Mesothelial cell of epicardium (in vitro differentiated cells): ENCODE results near the gene DUSP9. TPM values are rescaled to one million over a fixed set of nuclear protein-coding genes. Genes with fewer than 3 reads are reported as not detected.
"Not testable (repeated sequence)": the region's sequence is repeated elsewhere in the genome, so short reads cannot be mapped to it uniquely, and the experiment has no call there.

Source experiments
- DNase-seq, 2 experiments: peaks; one replicate each; pipeline ENCODE4 v3.0.0; 2021; ENCODE audit warnings: low spot score in 2 of 2; ENCODE audit not compliant: unreplicated experiment in 2 of 2
- H3K27ac Mint-ChIP-seq: 2 replicates; pipeline ENCODE4 v1.8.0; 2021; ENCODE audit warnings: mixed read lengths
- H3K27me3 Mint-ChIP-seq: 2 replicates; pipeline ENCODE4 v1.8.0; 2021; ENCODE audit warnings: low read depth, mixed read lengths
- H3K36me3 Mint-ChIP-seq: 2 replicates; pipeline ENCODE4 v1.8.0; 2021; ENCODE audit warnings: mixed read lengths
- H3K4me1 Mint-ChIP-seq: 2 replicates; pipeline ENCODE4 v1.8.0; 2021; ENCODE audit warnings: mixed read lengths
- H3K4me3 Mint-ChIP-seq: 2 replicates; pipeline ENCODE4 v1.8.0; 2021; ENCODE audit warnings: mild to moderate bottlenecking, moderate library complexity, mixed read lengths
- H3K9me3 Mint-ChIP-seq: 2 replicates; pipeline ENCODE4 v1.8.0; 2021; ENCODE audit warnings: mixed read lengths
- CTCF ChIP-seq: fragments of 200-600 bp; sonication (generic); IDR thresholded peaks from one replicate; pipeline ENCODE4 v1.5.0; 2021; ENCODE audit warnings: antibody characterized with exemption; ENCODE audit not compliant: unreplicated experiment
- total RNA-seq: library from RNA; stranded (reverse); gene quantifications from 3 replicates; pipeline ENCODE4 v1.2.1, GENCODE V29; 2021

Gene DUSP9
- total RNA-seq, 1 donor from 2014 or later = 3.7 TPM

DNA sequence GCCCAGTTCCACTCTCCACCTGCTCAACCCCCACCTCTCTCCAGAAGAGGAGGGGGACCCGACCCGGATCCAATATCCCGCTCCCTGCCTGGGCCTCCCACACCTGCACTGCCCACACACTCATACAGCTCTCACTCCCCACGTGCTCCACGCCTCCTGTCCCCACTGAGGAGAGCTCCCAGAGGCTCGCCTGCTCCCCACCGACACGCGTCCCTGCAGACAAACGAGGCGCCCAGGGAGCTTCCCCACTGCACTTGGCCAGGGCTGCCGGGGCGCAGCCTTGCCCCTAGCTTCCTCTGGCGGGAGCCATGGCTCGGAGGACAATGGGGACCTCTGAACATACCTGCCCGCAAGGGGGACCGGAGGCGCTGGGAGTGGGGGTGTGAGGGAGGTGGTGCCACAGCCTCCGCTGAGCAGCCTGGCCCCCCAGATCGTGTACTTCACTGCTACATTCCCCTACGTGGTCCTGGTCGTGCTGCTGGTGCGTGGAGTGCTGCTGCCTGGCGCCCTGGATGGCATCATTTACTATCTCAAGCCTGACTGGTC, 45.7 kb downstream of the DUSP9 start:
- no peak for DNase-seq
- Mint-ChIP-seq H3K9me3 (peaks cover 5% of the 10 kb centered on the region), H3K27ac (no peak overlapping the region), H3K27me3 (no peaks in the 10 kb centered on the region), H3K36me3 (peaks cover 6% of the 10 kb centered on the region), H3K4me3 (no peak overlapping the region), H3K4me1 (peaks cover 4% of the 10 kb centered on the region)
- TF ChIP-seq CTCF = no peak

DNA sequence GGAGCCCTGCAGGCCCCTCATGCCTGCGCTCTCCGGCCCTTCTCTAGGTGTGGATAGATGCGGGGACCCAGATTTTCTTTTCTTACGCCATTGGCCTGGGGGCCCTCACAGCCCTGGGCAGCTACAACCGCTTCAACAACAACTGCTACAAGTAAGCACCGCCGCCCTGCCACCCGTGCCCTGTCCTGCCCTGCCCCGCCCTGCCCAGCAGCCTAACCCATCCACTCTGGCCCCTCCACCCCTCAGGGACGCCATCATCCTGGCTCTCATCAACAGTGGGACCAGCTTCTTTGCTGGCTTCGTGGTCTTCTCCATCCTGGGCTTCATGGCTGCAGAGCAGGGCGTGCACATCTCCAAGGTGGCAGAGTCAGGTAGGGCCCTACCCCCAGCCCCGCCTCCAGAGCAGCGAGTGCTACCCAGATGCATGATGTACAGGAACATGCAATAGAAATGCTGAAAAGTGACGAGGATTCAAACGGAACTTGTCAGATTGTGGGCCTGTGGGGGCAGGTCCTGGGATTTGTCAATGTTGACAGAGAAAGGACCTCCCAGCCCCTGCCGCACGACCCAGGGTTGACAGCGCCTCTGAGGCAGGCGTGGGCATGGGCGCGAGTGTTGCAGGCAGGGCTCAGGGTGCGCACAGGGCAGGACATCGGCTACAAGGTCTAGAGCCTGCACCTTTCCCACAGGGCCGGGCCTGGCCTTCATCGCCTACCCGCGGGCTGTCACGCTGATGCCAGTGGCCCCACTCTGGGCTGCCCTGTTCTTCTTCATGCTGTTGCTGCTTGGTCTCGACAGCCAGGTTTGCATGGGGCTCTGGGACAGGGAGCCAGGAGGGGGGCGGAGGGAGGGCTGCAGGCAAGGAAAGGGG, 46.4 kb downstream of the DUSP9 start:
- DNase-seq = no peak
- Mint-ChIP-seq H3K9me3 (peaks cover 7% of the 10 kb centered on the region), H3K4me3 (no peak overlapping the region), H3K27ac (no peak overlapping the region), H3K27me3 (no peaks in the 10 kb centered on the region), H3K36me3 (peaks cover 6% of the 10 kb centered on the region), H3K4me1 (peaks cover 4% of the 10 kb centered on the region)
- no peak for TF ChIP-seq CTCF

- H3K4me1 Mint-ChIP-seq, DNase-seq, H3K27me3 Mint-ChIP-seq, H3K4me3 Mint-ChIP-seq, H3K36me3 Mint-ChIP-seq, H3K27ac Mint-ChIP-seq, H3K9me3 Mint-ChIP-seq: not testable (repeated sequence)
These were observed 47.3 kb downstream of the DUSP9 start for GRCh38 chrX:153694256-153694655.

DNA sequence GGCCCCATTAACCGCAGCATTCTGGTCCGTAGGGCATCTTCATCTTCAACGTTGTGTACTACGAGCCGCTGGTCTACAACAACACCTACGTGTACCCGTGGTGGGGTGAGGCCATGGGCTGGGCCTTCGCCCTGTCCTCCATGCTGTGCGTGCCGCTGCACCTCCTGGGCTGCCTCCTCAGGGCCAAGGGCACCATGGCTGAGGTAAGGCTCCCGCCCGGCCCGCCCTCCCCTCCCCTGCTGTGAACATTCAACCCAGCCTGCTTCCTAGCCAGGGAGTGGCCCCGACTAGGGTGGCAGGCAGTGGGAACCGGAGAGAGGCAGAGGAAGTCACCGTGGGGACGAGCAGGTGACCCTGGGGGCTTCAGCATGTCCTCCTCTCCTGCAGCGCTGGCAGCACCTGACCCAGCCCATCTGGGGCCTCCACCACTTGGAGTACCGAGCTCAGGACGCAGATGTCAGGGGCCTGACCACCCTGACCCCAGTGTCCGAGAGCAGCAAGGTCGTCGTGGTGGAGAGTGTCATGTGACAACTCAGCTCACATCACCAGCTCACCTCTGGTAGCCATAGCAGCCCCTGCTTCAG, 47.8 kb downstream of the DUSP9 start:
- H3K9me3 Mint-ChIP-seq = peaks cover 7% of the 10 kb centered on the region
- no peak for TF ChIP-seq CTCF
- peaks cover 4% of the 10 kb centered on the region for H3K4me1 Mint-ChIP-seq
- DNase-seq = no peak
- peaks cover 10% of the 10 kb centered on the region for H3K36me3 Mint-ChIP-seq
- H3K27ac Mint-ChIP-seq = no peak overlapping the region
- no peaks in the 10 kb centered on the region for H3K27me3 Mint-ChIP-seq
- no peak overlapping the region for H3K4me3 Mint-ChIP-seq

DNA sequence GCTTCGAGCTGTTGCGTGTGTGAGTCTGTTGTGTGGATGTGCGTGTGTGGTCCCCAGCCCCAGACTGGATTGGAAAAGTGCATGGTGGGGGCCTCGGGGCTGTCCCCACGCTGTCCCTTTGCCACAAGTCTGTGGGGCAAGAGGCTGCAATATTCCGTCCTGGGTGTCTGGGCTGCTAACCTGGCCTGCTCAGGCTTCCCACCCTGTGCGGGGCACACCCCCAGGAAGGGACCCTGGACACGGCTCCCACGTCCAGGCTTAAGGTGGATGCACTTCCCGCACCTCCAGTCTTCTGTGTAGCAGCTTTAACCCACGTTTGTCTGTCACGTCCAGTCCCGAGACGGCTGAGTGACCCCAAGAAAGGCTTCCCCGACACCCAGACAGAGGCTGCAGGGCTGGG, 49.1 kb downstream of the DUSP9 start:
- Mint-ChIP-seq H3K4me3 (no peak overlapping the region), H3K27me3 (no peaks in the 10 kb centered on the region), H3K27ac (no peak overlapping the region), H3K4me1 (peaks cover 2% of the 10 kb centered on the region), H3K36me3 (peaks cover 10% of the 10 kb centered on the region), H3K9me3 (peaks cover 7% of the 10 kb centered on the region)
- no peak for DNase-seq
- no peak for TF ChIP-seq CTCF

DNA sequence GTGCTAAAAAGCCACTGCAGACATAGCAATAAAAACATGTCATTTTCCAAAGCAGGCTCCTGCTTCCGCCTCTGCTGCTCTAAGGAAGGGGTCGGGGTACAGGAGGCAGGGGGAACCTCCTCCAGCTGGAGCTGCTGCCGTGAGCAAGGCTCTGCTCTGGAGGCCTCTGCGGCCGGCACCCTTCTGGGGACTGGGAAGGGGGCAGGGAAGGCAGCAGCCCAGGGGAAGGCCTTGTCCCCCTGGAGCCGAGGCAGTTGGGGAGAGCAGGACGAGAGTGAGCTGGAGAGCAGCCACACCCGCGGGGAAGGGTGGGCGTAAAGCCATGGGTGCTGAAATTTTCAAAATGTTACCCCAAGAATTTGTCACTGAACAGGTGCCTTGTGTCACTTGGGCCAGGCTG, 49.5 kb downstream of the DUSP9 start:
- H3K9me3 Mint-ChIP-seq, H3K27me3 Mint-ChIP-seq, H3K4me1 Mint-ChIP-seq, H3K4me3 Mint-ChIP-seq, H3K36me3 Mint-ChIP-seq, DNase-seq, H3K27ac Mint-ChIP-seq: not testable (repeated sequence)

DNA sequence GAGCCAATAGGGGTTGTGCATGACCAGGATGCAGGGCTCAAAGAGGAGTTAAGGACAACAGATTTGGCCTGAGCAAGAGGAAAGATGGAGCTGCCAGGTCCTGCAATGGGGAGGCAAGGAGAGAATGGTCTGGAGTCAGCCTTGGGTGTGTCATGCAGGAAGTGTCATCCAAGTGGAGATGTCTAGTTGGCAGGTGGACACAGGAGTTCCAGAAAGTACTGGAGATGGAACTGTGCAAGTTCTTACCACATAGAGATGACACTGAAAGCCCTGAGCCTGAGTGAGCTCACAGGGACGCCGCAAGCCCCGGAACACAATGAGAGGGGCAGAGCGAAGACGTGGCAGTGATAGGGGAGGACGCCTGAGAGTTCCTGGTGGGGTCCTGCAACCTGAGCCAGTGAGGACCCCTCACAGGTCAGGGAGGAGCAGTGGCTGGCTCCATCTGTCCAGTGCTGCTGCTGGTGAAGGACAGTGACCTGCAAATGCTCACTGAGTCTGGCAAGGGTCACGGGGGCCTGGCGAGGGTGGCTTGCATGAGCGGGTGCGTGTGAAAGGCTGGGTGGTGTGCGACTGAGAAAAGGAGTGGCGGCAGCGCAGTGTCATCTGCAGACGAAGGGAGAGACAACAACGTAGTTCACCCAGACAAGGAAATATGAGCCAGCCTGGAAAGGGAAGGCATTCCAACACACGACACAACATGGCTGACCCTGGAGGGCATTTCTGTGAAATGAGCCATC, 50.2 kb downstream of the DUSP9 start:
- DNase-seq, H3K9me3 Mint-ChIP-seq, H3K36me3 Mint-ChIP-seq, H3K4me1 Mint-ChIP-seq, H3K27me3 Mint-ChIP-seq, H3K27ac Mint-ChIP-seq, H3K4me3 Mint-ChIP-seq: not testable (repeated sequence)
